Heart left ventricle (tissue), 13 donors: ENCODE data around the gene TCL1A.

Experiments used
- CTCF ChIP-seq, 12 donors: fragments of 200-600 bp; sonication (generic) in 4 of 12; IDR thresholded peaks; one replicate each; pipeline versions ENCODE4 v1.5.0 to v1.8.0; 2018 to 2022; ENCODE audit warnings: antibody characterized with exemption in 12 of 12, mild to moderate bottlenecking in 5 of 12
- POLR2A ChIP-seq, 2 donors: fragments of 450-650 bp; IDR thresholded peaks; one replicate each; pipeline ENCODE4 v1.6.1; 2017; ENCODE audit warnings: antibody characterized with exemption in 2 of 2, mild to moderate bottlenecking in 2 of 2, moderate library complexity in 2 of 2
- donor health status: ischemic (EF 13 %, LVEDD 7.1; RV severe dilation, severe dysfunction).
- donor health status: DM: no; HTN: yes; CAD: no.
- donor health status: DM: no; HTN: no; CAD: no.
- donor health status: ischemic (EF 25% LVEDD 6.9; RV normal size, moderate dysfunction).
- donor health status: ischemic (EF 25% LVEDD 5.7; RV mildly dilated, moderate dysfunction).
- donor health status: ischemic (EF 35%, LVEDD 5.7; RV mildly dilated, moderate dysfunction).
- donor health status: nonischemic (EF 11% LVEDD 7.7; RV severe dilation, severe dysfunction).
- donor health status: DM: yes; HTN: yes; CAD: no.
- donor health status: PGD.
- donor health status: ischemic (EF 29% LVEDD 5.4; RV normal size, mild dysfunction).
- donor health status: nonischemic (EF 23%, LVEDD 6.1; RV moderate dilation, normal function).

- no peak for TF ChIP-seq POLR2A (IDR thresholded peaks at IDR 0.05)
- TF ChIP-seq CTCF (IDR thresholded peaks at IDR 0.05), result no peak
Measured at GRCh38 chr14:95663226-95663797, 50.6 kb downstream of the TCL1A start.
